GM12875 (cell line): ENCODE data around the gene SLC6A20.
"Not testable (repeated sequence)": the region's sequence is repeated elsewhere in the genome, so short reads cannot be mapped to it uniquely, and the experiment has no call there.

ENCODE experiments used
- H3K4me3 ChIP-seq: one replicate; pipeline ENCODE4 v1.5.1; 2011; ENCODE audit warnings: low read depth, low read length, control low read depth
- CTCF ChIP-seq: IDR thresholded peaks from 2 replicates; pipeline ENCODE4 v1.5.1; 2011; ENCODE audit warnings: low read depth, mild to moderate bottlenecking, control low read depth, inconsistent platforms, low read length, moderate library complexity, borderline replicate concordance; ENCODE audit not compliant: insufficient read depth

SLC6A20 gene

GRCh38 chr3:45749880-45750279 lies 46.5 kb downstream of the SLC6A20 start:
- no peak overlapping the region for H3K4me3 ChIP-seq
- no peak for TF ChIP-seq CTCF

GRCh38 chr3:45749036-45749600 lies 47.2 kb downstream of the SLC6A20 start:
- H3K4me3 ChIP-seq: not testable (repeated sequence)

GRCh38 chr3:45748068-45748467 lies 48.3 kb downstream of the SLC6A20 start:
- TF ChIP-seq CTCF: no peak
- H3K4me3 ChIP-seq: no peak overlapping the region

GRCh38 chr3:45746777-45747622 lies 49.3 kb downstream of the SLC6A20 start:
- no peak for TF ChIP-seq CTCF
- H3K4me3 ChIP-seq: no peak overlapping the region

GRCh38 chr3:45746165-45746776 lies 50.1 kb downstream of the SLC6A20 start:
- H3K4me3 ChIP-seq: no peak overlapping the region
- no peak for TF ChIP-seq CTCF

- no peak overlapping the region for H3K4me3 ChIP-seq
- no peak for TF ChIP-seq CTCF
Observed at GRCh38 chr3:45742461-45743089, 53.8 kb downstream of the SLC6A20 start.

- no peak overlapping the region for H3K4me3 ChIP-seq
- TF ChIP-seq CTCF: no peak
Observed at GRCh38 chr3:45741742-45742460, 54.4 kb downstream of the SLC6A20 start.
